Adrenal gland (tissue), 12 donors: ENCODE results near the gene HEYL. TPM values are rescaled to one million over a fixed set of nuclear protein-coding genes. Genes with fewer than 3 reads are reported as not detected.

Source experiments
- DNase-seq, 7 donors: peaks; one replicate each; pipeline ENCODE4 v3.0.0-alpha.2; 2019 to 2020
- H3K27ac ChIP-seq, 5 donors: fragments of 200-600 bp; sonication (generic) in 4 of 5; 1 replicate in 3 of 5; 2 replicates in 2 of 5; pipeline versions ENCODE4 v1.5.1 to v1.8.0; 2016 to 2020; ENCODE audit warnings: mild to moderate bottlenecking in 1 of 5
- H3K27me3 ChIP-seq: fragments of 200-600 bp; 2 replicates; pipeline ENCODE4 v1.8.0; 2021
- H3K36me3 ChIP-seq, 2 donors: fragments of 200-600 bp; replicated peaks in 1 of 2; 1 replicate in 1 of 2; 2 replicates in 1 of 2; pipeline versions ENCODE4 v1.5.1 to v1.8.0; 2018 to 2022
- H3K4me1 ChIP-seq, 2 donors: fragments of 200-600 bp; replicated peaks in 1 of 2; 1 replicate in 1 of 2; 2 replicates in 1 of 2; pipeline versions ENCODE4 v1.5.1 to v1.8.0; 2018 to 2021
- H3K4me3 ChIP-seq, 4 donors: fragments of 200-600 bp; sonication (generic) in 3 of 4; one replicate each; pipeline ENCODE4 v1.5.1; 2016 to 2018
- H3K9me3 ChIP-seq, 3 donors: fragments of 200-600 bp; sonication (generic) in 1 of 3; replicated peaks in 1 of 3; 1 replicate in 2 of 3; 2 replicates in 1 of 3; pipeline versions ENCODE4 v1.5.1 to v1.8.0; 2016 to 2021
- CTCF ChIP-seq, 6 experiments: fragments of 450-650 bp in 4 of 6; fragments of 200-600 bp in 2 of 6; sonication (generic) in 1 of 6; IDR thresholded peaks; 1 replicate in 5 of 6; 2 replicates in 1 of 6; pipeline versions ENCODE4 v1.5.1 to v1.8.0; 2016 to 2021; ENCODE audit warnings: antibody characterized with exemption in 6 of 6, mild to moderate bottlenecking in 2 of 6, moderate library complexity in 1 of 6
- POLR2A ChIP-seq, 2 donors: fragments of 450-650 bp; IDR thresholded peaks; one replicate each; pipeline ENCODE4 v1.6.1; 2017; ENCODE audit warnings: antibody characterized with exemption in 2 of 2, mild to moderate bottlenecking in 2 of 2, moderate library complexity in 1 of 2
- WGBS, 4 donors: extraction: QIAGEN DNeasy Blood & Tissue Kit in 2 of 4; methylation state at CpG; one replicate each; pipeline versions ENCODE4 v1.1.5 to v1.1.7; 2013 to 2017; 5-methylcytosine and 5-hydroxymethylcytosine counted together
- intact Hi-C, 2 donors: fragments of 100-400 bp; cut with DNase I; formaldehyde crosslinking; loops; one replicate each; pipeline versions ENCODE4 v1.14.1 to v1.15.0; 2022 to 2023
- polyA plus RNA-seq, 3 donors: library from polyadenylated mRNA; stranded (reverse); fragments of 200-250 nt in 2 of 3; fragments of 350-450 nt in 1 of 3; fragmentation: Illumina TruSeq in 1 of 3; extraction: RNeasy Lipid Tissue Mini Kit (QIAGEN cat#74804) in 1 of 3; gene quantifications; one replicate each; pipeline ENCODE4 v1.2.3, GENCODE V29; 2013 to 2014
- total RNA-seq, 9 donors: library from RNA; depleted of rRNA in 4 of 9; stranded (reverse); fragments of >200 nt in 4 of 9; fragments of 120-200 nt in 1 of 9; fragmentation: NEBNext Ultra II Directional in 1 of 9; extraction: Animal tissue kit (Norgen Biotek cat#: 25700) in 1 of 9; gene quantifications; one replicate each; pipeline versions ENCODE4 v1.1.0 to v1.2.4, GENCODE V29; 2013 to 2023
- donor health status: healthy with polysubstance abuse.
- donor health status: Bipolar disorder and iron deficiency.
- donor health status: DM: yes; HTN: yes; CAD: no.
- donor health status: DM: no; HTN: no; CAD: no.
- donor health status: DM: no; HTN: no; CAD: no.
- donor health status: DM: yes; HTN: yes; CAD: no.

HEYL gene
- total and polyA plus RNA-seq, 12 donors: 2.4 to 27.7 (median 14.0) TPM

DNA sequence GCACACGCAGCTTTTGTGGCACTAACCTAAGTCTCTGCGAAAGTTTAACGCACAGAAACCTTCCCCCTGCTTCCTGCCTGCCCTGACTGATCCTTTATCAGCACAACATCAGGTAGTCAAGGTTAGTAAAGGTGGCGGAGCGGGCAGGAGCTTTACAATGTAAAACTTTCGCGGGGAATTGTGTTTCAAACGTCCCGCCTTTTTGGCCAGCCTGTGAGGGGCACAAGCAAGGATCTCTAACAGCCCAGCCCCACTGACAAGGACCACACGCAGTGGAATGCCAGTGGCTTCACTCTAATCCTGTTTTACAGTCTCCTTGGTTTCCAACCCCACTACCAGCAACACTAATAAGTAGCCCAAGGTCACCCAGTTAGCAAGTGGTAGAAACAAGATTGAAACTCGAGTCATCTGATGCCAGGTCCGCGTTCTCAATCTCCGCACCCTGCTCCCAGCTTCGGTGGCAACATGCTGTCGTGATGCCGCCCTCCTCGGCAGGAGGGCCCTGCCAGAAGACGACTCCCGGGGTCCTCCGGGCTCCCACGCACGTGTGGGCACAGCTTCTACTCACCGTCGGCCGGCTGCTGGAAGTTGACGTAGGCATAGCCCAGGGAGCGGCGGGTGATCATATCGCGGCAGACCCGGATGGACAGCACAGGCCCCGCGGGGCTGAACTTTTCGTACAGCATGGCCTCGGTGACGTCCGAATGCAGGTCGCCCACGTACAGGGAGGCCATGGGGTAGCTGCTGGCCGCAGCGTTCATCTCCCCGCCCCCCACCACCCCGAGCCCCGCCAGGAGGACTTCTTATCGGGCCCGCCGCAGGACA lies 64.0 kb downstream of the HEYL start:
- DNase-seq: peak; percentile 75 to 94 (median 86)
- Histone ChIP-seq H3K27me3 (no peaks in the 10 kb centered on the region), H3K9me3 (no peaks in the 10 kb centered on the region), H3K4me1 (peaks cover 33 to 46% of the 10 kb centered on the region in 2 donors), H3K4me3 (peak overlapping the region; percentile 2 to 88 (median 80)), H3K27ac (peak overlapping the region; percentile 79 to 97 (median 91)), H3K36me3 (peaks cover 0 to 20% of the 10 kb centered on the region in 2 donors)
- WGBS, 4 donors: 1 to 6% (median 2%) methylated on average over 8 to 48 of the region's 48 CpGs
- TF ChIP-seq CTCF (IDR thresholded peaks at IDR 0.05): no peak
- TF ChIP-seq POLR2A (IDR thresholded peaks at IDR 0.05): peak; percentile 9 to 57
- intact Hi-C loops: no loop called here

- H3K27ac ChIP-seq: peak overlapping the region in 4 of 5 donors; percentile 79 to 97 (median 93)
- intact Hi-C loops: no loop called here
These were observed 64.8 kb downstream of the HEYL start for GRCh38 chr1:39574646-39575045.

More at GRCh38 chr1:39574646-39575045, 64.8 kb downstream of the HEYL start:
- H3K27me3 ChIP-seq: no peaks in the 10 kb centered on the region
- H3K4me3 ChIP-seq: peak overlapping the region in 2 of 4 donors; percentile 85 to 88
- 17 to 23% (median 21%) methylated on average over 4 to 5 of the region's 5 CpGs for WGBS, 4 donors
- TF ChIP-seq POLR2A (IDR thresholded peaks at IDR 0.05): no peak
- TF ChIP-seq CTCF (IDR thresholded peaks at IDR 0.05): no peak
- peak in 5 of 7 donors; percentile 28 to 52 (median 30) for DNase-seq
- H3K9me3 ChIP-seq: no peaks in the 10 kb centered on the region
- peaks cover 34 to 52% of the 10 kb centered on the region in 2 donors for H3K4me1 ChIP-seq
- peaks cover 0 to 28% of the 10 kb centered on the region in 2 donors for H3K36me3 ChIP-seq

Other genes with a start within 250 kb of the HEYL start
- 1 to 10 TPM in 4 of 9 donors, under 1 TPM in 5; 0.18 to 1.7 (median 0.57) TPM for gene BMP8A, start 148.0 kb downstream of the HEYL start, total RNA-seq
- under 1 TPM in 2 of 3 donors, not detected in 1; 0.09 to 0.24 TPM for gene BMP8A, start 148.0 kb downstream of the HEYL start, polyA plus RNA-seq
- gene PABPC4, start 62.9 kb downstream of the HEYL start, total RNA-seq: 100 to 1,000 TPM; 108 to 354 (median 171) TPM
- gene PABPC4, start 62.9 kb downstream of the HEYL start, polyA plus RNA-seq: 100 to 1,000 TPM; 285 to 347 (median 290) TPM
- gene NT5C1A, start 32.5 kb upstream of the HEYL start, total RNA-seq: 1 to 10 TPM in 4 of 9 donors, under 1 TPM in 4, not detected in 1; 0.43 to 7.8 (median 1.6) TPM
- gene NT5C1A, start 32.5 kb upstream of the HEYL start, polyA plus RNA-seq: 1 to 10 TPM in 1 of 3 donors, under 1 TPM in 2; 0.17 to 1.0 (median 0.97) TPM
- gene HPCAL4, start 51.8 kb upstream of the HEYL start, total RNA-seq: 1 to 10 TPM in 3 of 9 donors, under 1 TPM in 2, not detected in 4; 0.42 to 6.4 (median 3.0) TPM
- gene HPCAL4, start 51.8 kb upstream of the HEYL start, polyA plus RNA-seq: 1 to 10 TPM; 1.1 to 9.9 (median 3.9) TPM
- gene PPIE, start 99.2 kb upstream of the HEYL start, total RNA-seq: 10 to 100 TPM; 34.3 to 78.9 (median 42.3) TPM
- 10 to 100 TPM; 43.6 to 56.0 (median 47.1) TPM for gene PPIE, start 99.2 kb upstream of the HEYL start, polyA plus RNA-seq
- gene OXCT2, start 131.7 kb upstream of the HEYL start, total RNA-seq: 1 to 10 TPM in 2 of 9 donors, under 1 TPM in 6, not detected in 1; 0.06 to 2.1 (median 0.38) TPM
- gene OXCT2, start 131.7 kb upstream of the HEYL start, polyA plus RNA-seq: 1 to 10 TPM in 1 of 3 donors, under 1 TPM in 2; 0.42 to 2.4 (median 0.71) TPM
- 1 to 10 TPM in 3 of 9 donors, under 1 TPM in 5, not detected in 1; 0.09 to 5.9 (median 0.25) TPM for gene BMP8B, start 149.2 kb upstream of the HEYL start, total RNA-seq
- 1 to 10 TPM; 1.0 to 3.7 (median 2.3) TPM for gene BMP8B, start 149.2 kb upstream of the HEYL start, polyA plus RNA-seq
- gene TRIT1, start 243.9 kb upstream of the HEYL start, total RNA-seq: 10 to 100 TPM in 7 of 9 donors, 1 to 10 TPM in 2; 7.1 to 20.7 (median 12.3) TPM
- gene TRIT1, start 243.9 kb upstream of the HEYL start, polyA plus RNA-seq: 10 to 100 TPM; 17.8 to 24.4 (median 21.4) TPM